Skin of body (tissue), 2 donors: ENCODE results near the gene ZNF174. TPM values are rescaled to one million over a fixed set of nuclear protein-coding genes. Genes with fewer than 3 reads are reported as not detected.
A peak's percentile ranks its signal among the peaks of the same experiment; 100 is the strongest.

Source experiments
- DNase-seq: peaks from one replicate; lab custom pipeline; 2025; lab: John Stamatoyannopoulos, UW
- total RNA-seq: library from RNA; depleted of rRNA; stranded (reverse); fragments of >200 nt; gene quantifications from one replicate; pipeline ENCODE4 v1.2.3, GENCODE V29; 2014

Gene ZNF174
- total RNA-seq, 1 donor from 2014 or later = 5.7 TPM

- DNase-seq = peak; percentile 77
Observed at GRCh38 chr16:3443108-3444031, 42.4 kb downstream of the ZNF174 start, which contains the start of the genes NAA60 and ZNF597. TSS of gene NAA60 (plus strand) at chr16:3443680. CDS start at chr16:3476228, 32,548 bp downstream. TSS of gene ZNF597 (minus strand) at chr16:3443504. CDS start at chr16:3443153, 351 bp downstream.

DNA sequence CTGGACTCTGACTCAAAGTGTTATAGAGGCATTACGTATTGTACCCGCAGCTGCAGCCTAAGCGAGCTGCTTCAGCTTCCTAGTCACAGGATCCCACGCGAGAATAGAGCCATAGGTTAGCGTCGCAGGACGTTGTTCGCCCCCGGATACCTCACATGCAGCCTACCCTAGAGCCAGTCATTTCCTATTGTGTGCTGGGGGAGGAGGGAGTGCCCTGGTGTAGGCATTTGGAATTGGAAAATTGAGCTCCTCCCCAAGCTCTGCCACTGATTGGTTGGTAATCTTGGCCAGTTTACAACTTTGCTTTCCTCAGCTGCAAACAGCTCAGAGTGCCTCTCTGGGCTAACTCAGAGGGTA, 43.0 kb downstream of the ZNF174 start:
- DNase-seq = no peak

DNA sequence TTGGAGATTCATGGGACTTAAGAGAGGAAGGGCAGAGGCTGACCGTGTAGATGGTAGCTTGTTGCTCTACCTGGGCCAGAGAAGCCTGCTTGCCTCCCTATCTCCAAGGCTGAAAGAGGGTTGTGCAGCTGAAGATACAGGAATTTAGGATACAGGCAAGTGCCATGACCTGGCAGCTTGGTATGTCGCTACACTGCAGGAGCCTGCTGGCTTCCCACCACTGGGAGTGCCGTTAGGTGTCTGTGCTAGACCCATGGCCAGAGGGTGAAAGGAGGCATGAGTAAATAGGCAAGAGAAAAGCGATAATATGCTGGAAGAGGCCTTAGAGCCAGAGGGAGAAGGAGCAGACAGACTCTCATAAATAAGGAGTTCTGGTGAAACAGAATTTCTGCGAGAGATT, 53.1 kb downstream of the ZNF174 start:
- DNase-seq = no peak

DNA sequence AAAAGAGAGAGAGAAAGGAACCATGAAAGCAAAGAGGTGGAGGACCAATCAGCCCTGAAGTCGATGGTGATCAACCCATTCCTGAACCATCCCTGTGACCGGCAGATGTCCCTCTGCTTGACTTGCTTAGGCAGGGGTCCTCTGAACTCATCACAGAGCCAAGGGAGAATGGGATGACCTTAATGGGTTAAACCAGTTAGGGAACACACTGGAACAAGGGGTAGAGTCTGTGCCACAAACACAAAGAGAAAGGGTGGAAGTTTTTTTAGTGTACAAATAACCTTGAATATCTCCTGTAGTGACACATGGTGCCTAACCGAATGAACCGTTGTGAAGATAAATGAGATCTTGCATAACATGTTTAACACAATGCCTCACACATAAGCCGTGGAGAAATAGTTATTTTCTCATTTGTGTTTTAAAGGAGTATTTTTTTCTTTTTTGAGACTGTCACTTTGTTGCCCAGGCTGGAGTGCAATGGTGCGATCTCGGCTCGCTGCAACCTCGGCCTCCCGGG, 53.7 kb downstream of the ZNF174 start:
- DNase-seq = no peak

GRCh38 chr16:3457434-3458252, 56.6 kb downstream of the ZNF174 start:
- peak; percentile 74 for DNase-seq

DNA sequence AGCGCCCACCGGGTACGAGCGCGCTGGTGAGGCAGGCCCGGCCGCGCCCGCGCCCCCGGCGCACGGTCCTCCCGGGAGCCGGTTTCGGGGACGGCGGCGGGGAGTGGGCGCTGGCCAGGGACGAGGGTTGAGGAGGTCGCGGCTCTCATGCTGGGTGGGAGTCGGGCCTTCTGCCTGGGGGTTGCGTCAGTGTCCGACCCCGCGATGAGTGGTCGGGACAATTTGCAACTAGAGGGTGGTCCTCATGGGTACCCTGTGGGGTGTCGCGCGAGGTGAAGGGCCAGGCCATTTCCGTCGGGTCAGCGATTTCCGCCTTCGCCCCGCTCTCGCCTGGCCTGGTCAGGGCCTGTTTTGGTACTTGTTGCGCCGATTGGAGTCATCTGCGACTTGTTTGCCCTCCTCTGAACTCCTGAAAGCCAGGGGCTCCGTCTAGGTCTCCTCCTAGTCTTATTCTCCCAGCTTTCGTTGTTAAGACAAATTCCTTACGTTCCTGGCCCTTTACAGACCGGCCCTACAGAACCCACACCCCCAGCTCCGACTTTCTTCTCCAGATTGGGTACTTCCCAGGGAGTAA, 57.4 kb downstream of the ZNF174 start:
- DNase-seq = peak; percentile 7

GRCh38 chr16:3458852-3459361, 57.9 kb downstream of the ZNF174 start:
- peak; percentile 10 for DNase-seq

Other genes starting within 250 kb of the ZNF174 start
- gene OR1F1, start 213.0 kb upstream of the ZNF174 start, total RNA-seq = not detected
- gene ZNF200, start 166.1 kb upstream of the ZNF174 start, total RNA-seq = 5.6 TPM
- 1.8 TPM for gene MEFV, start 144.6 kb upstream of the ZNF174 start, total RNA-seq
- gene ZNF263, start 117.7 kb upstream of the ZNF174 start, total RNA-seq = 35.3 TPM
- 10.3 TPM for gene TIGD7, start 95.8 kb upstream of the ZNF174 start, total RNA-seq
- 21.4 TPM for gene ZNF75A, start 95.7 kb upstream of the ZNF174 start, total RNA-seq
- gene OR2C1, start 45.3 kb upstream of the ZNF174 start, total RNA-seq = 0.30 TPM
- 8.3 TPM for gene ZSCAN32, start 211 bp upstream of the ZNF174 start, total RNA-seq
- 2.6 TPM for gene ZNF597, start 42.3 kb downstream of the ZNF174 start, total RNA-seq
- 21.9 TPM for gene NAA60, start 42.5 kb downstream of the ZNF174 start, total RNA-seq
- not detected for gene C16orf90, start 94.3 kb downstream of the ZNF174 start, total RNA-seq
- gene CLUAP1, start 99.8 kb downstream of the ZNF174 start, total RNA-seq = 18.6 TPM
- gene NLRC3, start 176.2 kb downstream of the ZNF174 start, total RNA-seq = 0.39 TPM
- 3.1 TPM for gene SLX4, start 210.4 kb downstream of the ZNF174 start, total RNA-seq